SK-MEL-5 (cell line): ENCODE data around the gene TSPYL2. TPM values are rescaled to one million over a fixed set of nuclear protein-coding genes. Genes with fewer than 3 reads are reported as not detected.

Experiments
- DNase-seq: peaks from one replicate; pipeline ENCODE4 v3.0.0-alpha.2; 2016; ENCODE audit warnings: low read depth, low spot score
- in situ Hi-C: cut with HindIII; loops from 2 replicates; pipeline ENCODE4 v1.10.0; 2016; ENCODE audit warnings: low sequenced_read_pairs, high pct_unique_total_duplicates, low pct_unique_long_range_greater_than_20kb
- polyA plus RNA-seq, 2 experiments: library from polyadenylated mRNA; depleted of rRNA; stranded (reverse); fragments of >200 nt; gene quantifications; 2 replicates each; pipeline ENCODE4 v1.2.3, GENCODE V29; 2015
- total RNA-seq: library from RNA; depleted of rRNA; stranded (reverse); fragments of >200 nt; shearing (Covaris generic); gene quantifications from 2 replicates; pipeline ENCODE4 v1.2.3, GENCODE V29; 2014; rRNA removed

The TSPYL2 gene
- total RNA-seq, result 4.6 and 5.4 TPM in 2 replicates
- polyA plus RNA-seq (2015; cell fraction: cytosol; rRNA removed), result 8.3 and 9.0 TPM in 2 replicates
- polyA plus RNA-seq (2015; cell fraction: nucleus; rRNA removed), result 39.5 and 46.1 TPM in 2 replicates

GRCh38 chrX:53081925-53082772 lies at the start of gene TSPYL2:
Gene TSPYL2 (plus strand): TSS chrX:53082367. CDS start chrX:53082499, 132 bp downstream.
- in situ Hi-C loops, result no loop called here
- peak; percentile 95 for DNase-seq

GRCh38 chrX:53036149-53036548 lies 46.0 kb upstream of the TSPYL2 start:
- in situ Hi-C loops, result no loop called here
- DNase-seq, result no peak

- no peak for DNase-seq
- in situ Hi-C loops, result no loop called here
These were observed 42.9 kb upstream of the TSPYL2 start for GRCh38 chrX:53039236-53039635.

- in situ Hi-C loops, result no loop called here
- DNase-seq, result no peak
These were observed 37.2 kb upstream of the TSPYL2 start for GRCh38 chrX:53044995-53045394.

- in situ Hi-C loops, result no loop called here
- DNase-seq, result no peak
These were observed 34.9 kb upstream of the TSPYL2 start for GRCh38 chrX:53047228-53047627.

- no peak for DNase-seq
- in situ Hi-C loops, result no loop called here
These were observed 33.7 kb upstream of the TSPYL2 start, which contains the start of gene GPR173 for GRCh38 chrX:53048169-53049126. Gene GPR173 (plus strand): TSS chrX:53048789. CDS start chrX:53076622, 27,833 bp downstream.

GRCh38 chrX:53049127-53049517 lies 33.0 kb upstream of the TSPYL2 start:
- DNase-seq, result no peak
- in situ Hi-C loops, result no loop called here

- DNase-seq, result no peak
- in situ Hi-C loops, result no loop called here
These were observed 31.3 kb upstream of the TSPYL2 start for GRCh38 chrX:53050841-53051240.

- in situ Hi-C loops, result no loop called here
- DNase-seq, result no peak
These were observed 26.8 kb upstream of the TSPYL2 start for GRCh38 chrX:53055244-53055849.

- no peak for DNase-seq
- in situ Hi-C loops, result no loop called here
These were observed 25.9 kb upstream of the TSPYL2 start for GRCh38 chrX:53056292-53056691.

- in situ Hi-C loops, result no loop called here
- no peak for DNase-seq
These were observed 17.1 kb upstream of the TSPYL2 start for GRCh38 chrX:53065104-53065503.

GRCh38 chrX:53071064-53071463 lies 11.1 kb upstream of the TSPYL2 start:
- in situ Hi-C loops, result no loop called here
- DNase-seq, result no peak

GRCh38 chrX:53071604-53072417 lies 10.4 kb upstream of the TSPYL2 start:
- DNase-seq, result peak; percentile 70
- in situ Hi-C loops, result no loop called here

GRCh38 chrX:53072418-53073114 lies 9.6 kb upstream of the TSPYL2 start:
- in situ Hi-C loops, result no loop called here
- DNase-seq, result no peak

- in situ Hi-C loops, result no loop called here
- DNase-seq, result peak; percentile 18
These were observed 9.0 kb upstream of the TSPYL2 start for GRCh38 chrX:53073115-53073586.

GRCh38 chrX:53075011-53075410 lies 7.2 kb upstream of the TSPYL2 start:
- in situ Hi-C loops, result no loop called here
- DNase-seq, result no peak
